GM12878 (cell line): ENCODE results near the gene DLG1. TPM values are rescaled to one million over a fixed set of nuclear protein-coding genes. Genes with fewer than 3 reads are reported as not detected.

Experiments used
- ATAC-seq: fragments of 200-7000 bp; cut with Tn5 transposase; 3 replicates; pipeline ENCODE4 v1.9.1; 2020; ENCODE audit warnings: mild to moderate bottlenecking, moderate library complexity
- BruUV-seq: library from RNA; stranded (reverse); fragments of 400-500 nt; replicated peaks from 2 replicates; lab custom pipeline; 2021; lab: Mats Ljungman, UMichigan
- CTCF ChIA-PET: fragments of 300-600 bp; sonication (Branson Sonifier 250); formaldehyde crosslinking; extraction: SDS; loops from one replicate; lab custom pipeline; 2021; ENCODE audit warnings: inconsistent platforms; lab: Yijun Ruan, JAX
- POLR2A ChIA-PET: fragments of 350-600 bp; formaldehyde crosslinking; extraction: SDS; loops from one replicate; lab custom pipeline; 2021; ENCODE audit warnings: inconsistent platforms; lab: Charles Lee
- RAD21 ChIA-PET: fragments of 300-600 bp; sonication (Branson Sonifier 250); formaldehyde crosslinking; loops from one replicate; lab custom pipeline; 2023; ENCODE audit warnings: antibody characterized with exemption; ENCODE audit not compliant: unreplicated experiment; lab: Charles Lee
- SMC1A ChIA-PET: fragments of 300-600 bp; sonication (Branson Sonifier 250); formaldehyde crosslinking; loops from one replicate; lab custom pipeline; 2023; ENCODE audit not compliant: unreplicated experiment, uncharacterized antibody; lab: Charles Lee
- DNase-seq: peaks from one replicate; pipeline ENCODE4 v3.0.0-alpha.2; 2011; ENCODE audit warnings: low read depth, low spot score
- FAIRE-seq: peaks from 3 replicates; lab custom pipeline; 2011; peaks lifted over from hg19 to GRCh38; lab: Jason Lieb, UNC
- H2AFZ ChIP-seq: 2 replicates; pipeline ENCODE4 v1.6.0; 2011; ENCODE audit warnings: low read depth, low read length, control low read depth; ENCODE audit not compliant: control insufficient read depth
- H3K27ac ChIP-seq: 2 replicates; pipeline ENCODE4 v1.5.1; 2011; ENCODE audit warnings: control low read depth; ENCODE audit not compliant: control insufficient read depth, insufficient read depth
- H3K27me3 ChIP-seq, 2 experiments: replicated peaks in 1 of 2; 2 replicates each; pipeline versions ENCODE4 v1.6.0 to v1.6.1; 2011; ENCODE audit warnings: low read length in 1 of 2; ENCODE audit not compliant: control insufficient read depth in 2 of 2, insufficient read depth in 2 of 2
- H3K36me3 ChIP-seq, 2 experiments: 2 replicates each; pipeline ENCODE4 v1.5.1; 2011; ENCODE audit warnings: low read length in 1 of 2; ENCODE audit not compliant: control insufficient read depth in 2 of 2, insufficient read depth in 2 of 2
- H3K4me1 ChIP-seq: 2 replicates; pipeline ENCODE4 v1.6.1; 2011; ENCODE audit warnings: mild to moderate bottlenecking, low read length, moderate library complexity, mixed read lengths; ENCODE audit not compliant: control insufficient read depth, insufficient read depth
- H3K4me2 ChIP-seq: 2 replicates; pipeline ENCODE4 v1.6.0; 2011; ENCODE audit warnings: control low read depth; ENCODE audit not compliant: control insufficient read depth, insufficient read depth
- H3K4me3 ChIP-seq: fragments of 200-600 bp; sonication (generic); 2 replicates; pipeline ENCODE4 v1.5.1; 2016
- H3K79me2 ChIP-seq: 2 replicates; pipeline ENCODE4 v1.6.0; 2011; ENCODE audit warnings: low read length; ENCODE audit not compliant: control insufficient read depth, insufficient read depth
- H3K9ac ChIP-seq: 2 replicates; pipeline ENCODE4 v1.8.0; 2011; ENCODE audit warnings: low read length, control low read depth, mixed read lengths; ENCODE audit not compliant: control insufficient read depth, insufficient read depth
- H3K9me3 ChIP-seq: replicated peaks from 3 replicates; pipeline ENCODE4 v1.5.1; 2011; ENCODE audit warnings: mild to moderate bottlenecking, low read length; ENCODE audit not compliant: control insufficient read depth, insufficient read depth
- H4K20me1 ChIP-seq: 2 replicates; pipeline ENCODE4 v1.6.0; 2011; ENCODE audit not compliant: control insufficient read depth, insufficient read depth
- BRCA1 ChIP-seq: IDR thresholded peaks from 2 replicates; pipeline ENCODE4 v1.6.1; 2011; ENCODE audit warnings: low read depth, low read length, improper control_type of control experiment
- CHD1 ChIP-seq: IDR thresholded peaks from 2 replicates; pipeline ENCODE4 v1.6.1; 2012; ENCODE audit warnings: low read depth, low read length, improper control_type of control experiment
- E4F1 ChIP-seq: fragments of 450-650 bp; IDR thresholded peaks from 2 replicates; pipeline ENCODE4 v1.6.1; 2018; ENCODE audit warnings: borderline replicate concordance, mild to moderate bottlenecking; ENCODE audit not compliant: partially characterized antibody
- IKZF2 ChIP-seq, 2 experiments: fragments of 450-650 bp; IDR thresholded peaks; 2 replicates each; pipeline ENCODE4 v1.6.1; 2017; ENCODE audit warnings: mild to moderate bottlenecking in 2 of 2, moderate library complexity in 2 of 2
- KDM1A ChIP-seq: fragments of 200-600 bp; sonication (generic); IDR thresholded peaks from 2 replicates; pipeline ENCODE4 v1.6.1; 2016; ENCODE audit warnings: borderline replicate concordance
- PAX5 ChIP-seq: IDR thresholded peaks from 2 replicates; pipeline ENCODE4 v1.6.1; 2011; ENCODE audit warnings: low read depth, low read length, borderline replicate concordance
- SIN3A ChIP-seq: IDR thresholded peaks from 2 replicates; pipeline ENCODE4 v1.6.1; 2012; ENCODE audit warnings: low read depth, low read length, improper control_type of control experiment
- SMAD1 ChIP-seq: fragments of 450-650 bp; IDR thresholded peaks from 2 replicates; pipeline ENCODE4 v1.6.1; 2018; ENCODE audit warnings: mild to moderate bottlenecking, low read depth; ENCODE audit not compliant: partially characterized antibody
- STAT1 ChIP-seq: fragments of 450-650 bp; conservative IDR thresholded peaks from 2 replicates; pipeline ENCODE4 v1.6.1; 2014; ENCODE audit warnings: antibody characterized with exemption, mild to moderate bottlenecking
- USF2 ChIP-seq: IDR thresholded peaks from 2 replicates; pipeline ENCODE4 v1.6.1; 2011; ENCODE audit warnings: low read depth, low read length, improper control_type of control experiment, borderline replicate concordance
- ZBED1 ChIP-seq: IDR thresholded peaks from 2 replicates; pipeline ENCODE4 v1.6.1; 2016; ENCODE audit warnings: borderline replicate concordance
- ZBTB4 ChIP-seq: fragments of 450-650 bp; formaldehyde crosslinking; IDR thresholded peaks from 2 replicates; pipeline ENCODE4 v1.4.0; 2022; ENCODE audit warnings: mild to moderate bottlenecking, moderate library complexity
- ZNF687 ChIP-seq: fragments of 450-650 bp; IDR thresholded peaks from 2 replicates; pipeline ENCODE4 v1.6.1; 2017; ENCODE audit warnings: mild to moderate bottlenecking, moderate library complexity
- WGBS: methylation state at CpG from one replicate; pipeline ENCODE4 v1.1.6; 2016; ENCODE audit warnings: low lambda C conversion rate; ENCODE audit not compliant: insufficient replicate concordance, insufficient coverage; ENCODE audit errors: missing lambda C conversion rate; 5-methylcytosine and 5-hydroxymethylcytosine counted together
- in situ Hi-C: fragments of 300-500 bp; cut with MboI; formaldehyde crosslinking; loops from 9 replicates; pipeline ENCODE4 v1.14.3; 2018; ENCODE audit warnings: mixed read lengths
- intact Hi-C: fragments of 100-400 bp; cut with micrococcal nuclease; formaldehyde crosslinking; loops from one replicate; pipeline ENCODE4 v1.14.2; 2022; ENCODE audit not compliant: unreplicated experiment
- polyA plus RNA-seq, 11 experiments: library from polyadenylated mRNA; depleted of rRNA in 4 of 11; unstranded in 6 of 11; stranded (reverse) in 5 of 11; fragments of >200 nt; fragmentation: Nextera tagmentation in 4 of 11; fragmentation: Illumina TruSeq in 1 of 11; extraction: Ambion mirVana in 4 of 11; extraction: Trizol in 1 of 11; gene quantifications; 1 replicate in 1 of 11; 2 replicates in 10 of 11; pipeline versions ENCODE4 v1.2.1 to v1.2.3, GENCODE V29; 2011 to 2016; ENCODE audit warnings: inconsistent platforms in 2 of 11, missing spikeins in 2 of 11, low read depth in 1 of 11
- total RNA-seq, 4 experiments: library from RNA; depleted of rRNA in 3 of 4; stranded (reverse); fragments of >200 nt in 3 of 4; fragmentation: Illumina TruSeq in 1 of 4; extraction: Trizol in 1 of 4; gene quantifications; 2 replicates each; pipeline versions ENCODE4 v1.2.1 to v1.2.3, GENCODE V29; 2013 to 2021

Gene DLG1
- total and polyA plus RNA-seq, 10 of the 15 experiments (the other 5 are each of a cell fraction or from before 2014, with no cell fraction given) = 9.2 to 63.1 (median 40.1) TPM

- no TSS peak for BruUV-seq
- DNase-seq (no peak), ATAC-seq (no peak), FAIRE-seq (no peak)
- Histone ChIP-seq H4K20me1 (no peaks in the 10 kb centered on the region), H3K4me1 (no peaks in the 10 kb centered on the region), H3K4me3 (no peak overlapping the region), H2AFZ (no peak overlapping the region), H3K4me2 (no peak overlapping the region), H3K9ac (no peak overlapping the region), H3K9me3 (no peaks in the 10 kb centered on the region), H3K27ac (no peak overlapping the region), H3K27me3 (no peaks in the 10 kb centered on the region), H3K36me3 (no peaks in the 10 kb centered on the region), H3K79me2 (no peaks in the 10 kb centered on the region)
- SMC1A ChIA-PET = no interaction called here
- in situ Hi-C loops = no loop called here
- RAD21 ChIA-PET = no interaction called here
- CTCF ChIA-PET = no interaction called here
- WGBS = 84% methylated on average over 25 of the region's 25 CpGs
- no peak for TF ChIP-seq CHD1
- TF ChIP-seq ZNF687 = no peak
- TF ChIP-seq PAX5 = no peak
- TF ChIP-seq ZBED1 = no peak
- no peak for TF ChIP-seq IKZF2 (IDR thresholded peaks at IDR 0.05)
- no peak for TF ChIP-seq USF2
- no peak for TF ChIP-seq E4F1
- TF ChIP-seq SIN3A = no peak
- TF ChIP-seq STAT1 = no peak
- TF ChIP-seq SMAD1 = no peak
- no peak for TF ChIP-seq BRCA1
- TF ChIP-seq ZBTB4 (CRISPR knock-in tag) = no peak
- TF ChIP-seq KDM1A = no peak
- intact Hi-C loops = no loop called here
- POLR2A ChIA-PET = no interaction called here
These were observed 286.5 kb downstream of the DLG1 start for GRCh38 chr3:197011780-197012539.
